Spleen (tissue), 11 donors: ENCODE measurements around the gene RHBDL3. TPM values are rescaled to one million over a fixed set of nuclear protein-coding genes. Genes with fewer than 3 reads are reported as not detected.

ENCODE experiments used
- DNase-seq: peaks from one replicate; pipeline ENCODE4 v3.0.0-alpha.2; 2020
- H3K27ac ChIP-seq, 8 donors: fragments of 200-600 bp; sonication (generic) in 7 of 8; 1 replicate in 4 of 8; 2 replicates in 4 of 8; pipeline versions ENCODE4 v1.5.0 to v1.8.0; 2016 to 2021; ENCODE audit warnings: inconsistent platforms in 4 of 8, mild to moderate bottlenecking in 4 of 8, moderate library complexity in 1 of 8
- H3K27me3 ChIP-seq, 7 donors: fragments of 200-600 bp; sonication (generic) in 6 of 7; replicated peaks in 1 of 7; 1 replicate in 4 of 7; 2 replicates in 3 of 7; pipeline versions ENCODE4 v1.5.0 to v1.8.0; 2016 to 2021; ENCODE audit warnings: inconsistent platforms in 3 of 7, mild to moderate bottlenecking in 1 of 7
- H3K36me3 ChIP-seq, 6 donors: fragments of 200-600 bp; sonication (generic) in 5 of 6; 1 replicate in 4 of 6; 2 replicates in 2 of 6; pipeline versions ENCODE4 v1.5.0 to v1.8.0; 2016 to 2021; ENCODE audit warnings: inconsistent platforms in 2 of 6
- H3K4me1 ChIP-seq, 6 donors: fragments of 200-600 bp; sonication (generic) in 5 of 6; 1 replicate in 3 of 6; 2 replicates in 3 of 6; pipeline versions ENCODE4 v1.5.0 to v1.8.0; 2016 to 2021; ENCODE audit warnings: inconsistent platforms in 3 of 6
- H3K4me3 ChIP-seq, 8 donors: fragments of 200-600 bp; sonication (generic) in 7 of 8; 1 replicate in 4 of 8; 2 replicates in 4 of 8; pipeline versions ENCODE4 v1.5.0 to v1.8.0; 2016 to 2021; ENCODE audit warnings: inconsistent platforms in 4 of 8, mild to moderate bottlenecking in 4 of 8, moderate library complexity in 2 of 8
- H3K9me3 ChIP-seq, 8 donors: fragments of 200-600 bp; sonication (generic) in 7 of 8; 1 replicate in 4 of 8; 2 replicates in 4 of 8; pipeline versions ENCODE4 v1.5.0 to v1.8.0; 2016 to 2021; ENCODE audit warnings: inconsistent platforms in 4 of 8
- CTCF ChIP-seq, 11 experiments: fragments of 200-600 bp in 7 of 11; fragments of 450-650 bp in 4 of 11; sonication (generic) in 4 of 11; IDR thresholded peaks in 8 of 11; conservative IDR thresholded peaks in 3 of 11; 1 replicate in 7 of 11; 2 replicates in 4 of 11; pipeline versions ENCODE4 v1.4.0 to v1.8.0; 2016 to 2021; ENCODE audit warnings: antibody characterized with exemption in 11 of 11, inconsistent platforms in 4 of 11, mild to moderate bottlenecking in 1 of 11
- POLR2A ChIP-seq, 3 donors: fragments of 450-650 bp; IDR thresholded peaks; one replicate each; pipeline ENCODE4 v1.5.1; 2017; ENCODE audit warnings: antibody characterized with exemption in 3 of 3, mild to moderate bottlenecking in 1 of 3
- POLR2AphosphoS5 ChIP-seq, 3 donors: sonication (generic); formaldehyde crosslinking; IDR thresholded peaks; one replicate each; pipeline ENCODE4 v1.5.1; 2017; ENCODE audit warnings: antibody characterized with exemption in 3 of 3
- whole genome bisulfite sequencing, 5 donors: extraction: QIAGEN DNeasy Blood & Tissue Kit in 3 of 5; methylation state at CpG; one replicate each; pipeline versions ENCODE4 v1.1.5 to v1.1.7; 2013 to 2018; 5-methylcytosine and 5-hydroxymethylcytosine counted together
- intact Hi-C: fragments of 100-400 bp; cut with DNase I; formaldehyde crosslinking; loops from one replicate; pipeline ENCODE4 v1.15.0; 2023; ENCODE audit warnings: low total_unique reads
- polyA plus RNA-seq, 3 donors: library from polyadenylated mRNA; stranded (reverse); fragments of 200-250 nt; gene quantifications; one replicate each; pipeline ENCODE4 v1.2.1, GENCODE V29; 2013
- total RNA-seq, 7 donors: library from RNA; depleted of rRNA in 3 of 7; stranded (reverse); fragments of >200 nt in 3 of 7; fragmentation: NEBNext Ultra II Directional in 4 of 7; extraction: Animal tissue kit (Norgen Biotek cat#: 25700) in 4 of 7; gene quantifications; one replicate each; pipeline versions ENCODE4 v1.1.0 to v1.2.1, GENCODE V29; 2016 to 2021
- donor health status: healthy with polysubstance abuse.
- donor health status: DM: no; HTN: no; CAD: no; lungs with moderate emphysema.
- donor health status: DM: no; HTN: no; CAD: no.
- donor health status: Bipolar disorder and iron deficiency.
- donor health status: healthy.
- donor health status: DM: no; HTN: no; CAD: no.
- donor health status: DM: yes; HTN: yes; CAD: no.

Gene RHBDL3
- total and polyA plus RNA-seq, 10 donors = 0.06 to 0.72 (median 0.25) TPM; not detected in 3

- TF ChIP-seq POLR2AphosphoS5 (IDR thresholded peaks at IDR 0.05) = no peak
- no peak for TF ChIP-seq POLR2A (IDR thresholded peaks at IDR 0.05)
- TF ChIP-seq CTCF (IDR thresholded peaks at IDR 0.05 in 8 of 11, conservative IDR thresholded peaks at IDR 0.05 in 3 of 11) = no peak
- intact Hi-C loops = no loop called here
- H3K4me1 ChIP-seq = peaks cover 0 to 17% (median 4%) of the 10 kb centered on the region in 6 donors
- 61 to 78% (median 68%) methylated on average over 19 to 20 of the region's 20 CpGs for WGBS, 5 donors
- H3K9me3 ChIP-seq = no peaks in the 10 kb centered on the region
- H3K36me3 ChIP-seq = no peaks in the 10 kb centered on the region
- no peak for DNase-seq
- no peak overlapping the region for H3K4me3 ChIP-seq
- peaks cover 0 to 41% (median 0%) of the 10 kb centered on the region in 7 donors for H3K27me3 ChIP-seq
- no peak overlapping the region for H3K27ac ChIP-seq
Observed at GRCh38 chr17:32283745-32284201, 18.1 kb downstream of the RHBDL3 start.

- no peak overlapping the region for H3K27ac ChIP-seq
- H3K4me1 ChIP-seq = peaks cover 0 to 20% (median 6%) of the 10 kb centered on the region in 6 donors
- no peak for DNase-seq
- no peak overlapping the region for H3K4me3 ChIP-seq
- peaks cover 0 to 41% (median 0%) of the 10 kb centered on the region in 7 donors for H3K27me3 ChIP-seq
- no peaks in the 10 kb centered on the region for H3K36me3 ChIP-seq
- intact Hi-C loops = no loop called here
- TF ChIP-seq CTCF (IDR thresholded peaks at IDR 0.05 in 8 of 11, conservative IDR thresholded peaks at IDR 0.05 in 3 of 11) = no peak
- no peak for TF ChIP-seq POLR2A (IDR thresholded peaks at IDR 0.05)
- no peak for TF ChIP-seq POLR2AphosphoS5 (IDR thresholded peaks at IDR 0.05)
- no peaks in the 10 kb centered on the region for H3K9me3 ChIP-seq
- WGBS, 5 donors = 65 to 89% (median 81%) methylated on average over 8 of the region's 8 CpGs
Observed at GRCh38 chr17:32285306-32285705, 19.7 kb downstream of the RHBDL3 start.

- no peaks in the 10 kb centered on the region for H3K36me3 ChIP-seq
- no peaks in the 10 kb centered on the region for H3K9me3 ChIP-seq
- intact Hi-C loops = no loop called here
- peaks cover 0 to 41% (median 0%) of the 10 kb centered on the region in 7 donors for H3K27me3 ChIP-seq
- no peak for TF ChIP-seq POLR2A (IDR thresholded peaks at IDR 0.05)
- no peak for TF ChIP-seq CTCF (IDR thresholded peaks at IDR 0.05 in 8 of 11, conservative IDR thresholded peaks at IDR 0.05 in 3 of 11)
- TF ChIP-seq POLR2AphosphoS5 (IDR thresholded peaks at IDR 0.05) = no peak
- WGBS, 5 donors = 52 to 77% (median 65%) methylated on average over 9 of the region's 9 CpGs
- peaks cover 0 to 20% (median 6%) of the 10 kb centered on the region in 6 donors for H3K4me1 ChIP-seq
- no peak for DNase-seq
- no peak overlapping the region for H3K4me3 ChIP-seq
- no peak overlapping the region for H3K27ac ChIP-seq
Observed at GRCh38 chr17:32285746-32286517, 20.3 kb downstream of the RHBDL3 start.

GRCh38 chr17:32286518-32286900 lies 20.9 kb downstream of the RHBDL3 start:
- DNase-seq = no peak
- H3K36me3 ChIP-seq = no peaks in the 10 kb centered on the region
- WGBS, 5 donors = 51 to 70% (median 64%) methylated on average over 5 of the region's 5 CpGs
- no peak for TF ChIP-seq CTCF (IDR thresholded peaks at IDR 0.05 in 8 of 11, conservative IDR thresholded peaks at IDR 0.05 in 3 of 11)
- no peak for TF ChIP-seq POLR2AphosphoS5 (IDR thresholded peaks at IDR 0.05)
- TF ChIP-seq POLR2A (IDR thresholded peaks at IDR 0.05) = no peak
- peaks cover 0 to 20% (median 6%) of the 10 kb centered on the region in 6 donors for H3K4me1 ChIP-seq
- no peak overlapping the region for H3K27ac ChIP-seq
- no peaks in the 10 kb centered on the region for H3K9me3 ChIP-seq
- intact Hi-C loops = no loop called here
- H3K27me3 ChIP-seq = peaks cover 0 to 38% (median 0%) of the 10 kb centered on the region in 7 donors
- H3K4me3 ChIP-seq = no peak overlapping the region
